OCI-LY1 (cell line): ENCODE data around the gene MAN1C1.

Source experiments
- H2AFZ ChIP-seq: fragments of 200-600 bp; sonication (generic), shearing (Covaris generic); 2 replicates; pipeline ENCODE4 v1.6.0; 2014; ENCODE audit warnings: antibody characterized with exemption, mild to moderate bottlenecking, low read length
- H3F3A ChIP-seq: fragments of 200-600 bp; sonication (generic), shearing (Covaris generic); 2 replicates; pipeline ENCODE4 v1.6.0; 2014; ENCODE audit warnings: mild to moderate bottlenecking, antibody characterized with exemption, low read length, moderate library complexity; ENCODE audit not compliant: insufficient read depth
- H3K27ac ChIP-seq: fragments of 200-600 bp; sonication (generic); 2 replicates; pipeline ENCODE4 v1.5.1; 2014; ENCODE audit warnings: low read length, mixed run types, mild to moderate bottlenecking, low read depth; ENCODE audit not compliant: poor library complexity, severe bottlenecking
- H3K27me3 ChIP-seq: fragments of 200-600 bp; sonication (generic); 2 replicates; pipeline ENCODE4 v1.6.0; 2014; ENCODE audit warnings: antibody characterized with exemption, mild to moderate bottlenecking, low read length, moderate library complexity; ENCODE audit not compliant: insufficient read depth
- H3K36me3 ChIP-seq: fragments of 200-600 bp; sonication (generic); 2 replicates; pipeline ENCODE4 v1.6.1; 2014; ENCODE audit warnings: mild to moderate bottlenecking, antibody characterized with exemption, low read length, moderate library complexity, mixed read lengths; ENCODE audit not compliant: insufficient read depth
- H3K4me1 ChIP-seq: fragments of 200-600 bp; sonication (generic); 2 replicates; pipeline ENCODE4 v1.5.1; 2014; ENCODE audit warnings: mild to moderate bottlenecking, low read length, moderate library complexity; ENCODE audit not compliant: insufficient read depth, severe bottlenecking
- H3K4me2 ChIP-seq: fragments of 200-600 bp; sonication (generic), shearing (Covaris generic); 2 replicates; pipeline ENCODE4 v1.6.1; 2014; ENCODE audit warnings: low read length
- H3K4me3 ChIP-seq: fragments of 200-600 bp; sonication (generic); 2 replicates; pipeline ENCODE4 v1.5.1; 2014; ENCODE audit warnings: low read length, low read depth, mild to moderate bottlenecking, mixed read lengths; ENCODE audit not compliant: poor library complexity, severe bottlenecking
- H3K79me2 ChIP-seq: fragments of 200-600 bp; shearing (Covaris generic); 2 replicates; pipeline ENCODE4 v1.6.1; 2016; ENCODE audit warnings: mixed run types, low read length, mixed read lengths; ENCODE audit not compliant: insufficient read depth
- H3K9ac ChIP-seq: fragments of 200-600 bp; sonication (generic), shearing (Covaris generic); 2 replicates; pipeline ENCODE4 v1.6.1; 2014; ENCODE audit warnings: mild to moderate bottlenecking, low read length, mixed read lengths
- H3K9me2 ChIP-seq: fragments of 200-600 bp; sonication (generic), shearing (Covaris generic); 2 replicates; pipeline ENCODE4 v1.6.1; 2014; ENCODE audit warnings: low read depth, mild to moderate bottlenecking, low read length, mixed read lengths
- H3K9me3 ChIP-seq: fragments of 200-600 bp; shearing (Covaris generic); 2 replicates; pipeline ENCODE4 v1.6.1; 2014; ENCODE audit warnings: low read length, mixed read lengths
- H4K20me1 ChIP-seq: fragments of 200-600 bp; sonication (generic), shearing (Covaris generic); 2 replicates; pipeline ENCODE4 v1.6.0; 2016; ENCODE audit warnings: mild to moderate bottlenecking, low read length; ENCODE audit not compliant: insufficient read depth
- CTCF ChIP-seq: fragments of 200-600 bp; sonication (generic), shearing (Covaris generic); IDR thresholded peaks from 2 replicates; pipeline ENCODE4 v1.5.1; 2017; ENCODE audit warnings: mild to moderate bottlenecking, antibody characterized with exemption, low read length, moderate library complexity, mixed read lengths
- EZH2 ChIP-seq: fragments of 200-600 bp; sonication (generic), shearing (Covaris generic); IDR thresholded peaks from 2 replicates; pipeline ENCODE4 v1.8.0; 2017; ENCODE audit warnings: borderline replicate concordance, mixed run types, mild to moderate bottlenecking, antibody characterized with exemption, low read length, moderate library complexity, mixed read lengths

Gene MAN1C1

GRCh38 chr1:25739341-25739740, 122.8 kb downstream of the MAN1C1 start:
- Histone ChIP-seq H3K9me2 (no peaks in the 10 kb centered on the region), H2AFZ (no peak overlapping the region), H3K79me2 (no peaks in the 10 kb centered on the region), H3K27ac (no peak overlapping the region), H3K4me2 (no peak overlapping the region), H3K4me1 (no peaks in the 10 kb centered on the region), H3F3A (no peaks in the 10 kb centered on the region), H3K36me3 (no peaks in the 10 kb centered on the region), H3K9ac (no peak overlapping the region), H3K4me3 (no peak overlapping the region), H3K27me3 (0 out of 2 replicates have a peak, but pooled peaks cover 4% of the 10 kb centered on the region), H4K20me1 (no peaks in the 10 kb centered on the region), H3K9me3 (no peaks in the 10 kb centered on the region)
- TF ChIP-seq EZH2, result no peak
- no peak for TF ChIP-seq CTCF

DNA sequence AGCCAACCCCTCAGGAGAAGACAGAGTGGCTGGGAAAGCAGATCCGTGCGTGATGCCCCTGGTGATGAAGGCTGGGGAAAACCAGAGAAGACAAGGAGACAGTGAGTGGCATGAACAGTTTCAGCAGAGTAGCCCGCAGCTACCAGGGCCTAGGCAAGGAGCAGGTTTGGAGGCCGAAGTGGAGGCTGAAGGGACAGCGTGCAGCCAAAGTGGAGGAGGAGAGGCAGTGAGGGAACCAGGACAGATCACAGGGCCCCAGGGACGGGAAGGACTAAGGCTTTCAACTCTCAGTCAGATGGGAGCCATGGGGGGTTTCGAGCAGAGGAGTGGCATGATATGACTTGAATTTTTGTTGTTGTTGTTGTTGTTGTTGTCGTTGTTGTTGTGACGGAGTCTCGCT, 123.5 kb downstream of the MAN1C1 start:
- Histone ChIP-seq H3K4me1 (no peaks in the 10 kb centered on the region), H3K9me2 (no peaks in the 10 kb centered on the region), H3K27ac (no peak overlapping the region), H3K27me3 (0 out of 2 replicates have a peak, but pooled peaks cover 4% of the 10 kb centered on the region), H3K4me3 (no peak overlapping the region), H3K9ac (no peak overlapping the region), H3K79me2 (no peaks in the 10 kb centered on the region), H3K9me3 (no peaks in the 10 kb centered on the region), H3K4me2 (no peak overlapping the region), H4K20me1 (no peaks in the 10 kb centered on the region), H2AFZ (no peak overlapping the region), H3K36me3 (no peaks in the 10 kb centered on the region), H3F3A (no peaks in the 10 kb centered on the region)
- no peak for TF ChIP-seq CTCF
- TF ChIP-seq EZH2, result no peak

GRCh38 chr1:25742316-25742715, 125.7 kb downstream of the MAN1C1 start:
- Histone ChIP-seq H3K4me1 (no peaks in the 10 kb centered on the region), H3K36me3 (no peaks in the 10 kb centered on the region), H3K9me2 (no peaks in the 10 kb centered on the region), H3K9me3 (no peaks in the 10 kb centered on the region), H2AFZ (no peak overlapping the region), H4K20me1 (no peaks in the 10 kb centered on the region), H3K27me3 (0 out of 2 replicates have a peak, but pooled peaks cover 3% of the 10 kb centered on the region), H3K9ac (no peak overlapping the region), H3K79me2 (no peaks in the 10 kb centered on the region), H3K4me2 (no peak overlapping the region), H3K27ac (no peak overlapping the region), H3F3A (no peaks in the 10 kb centered on the region), H3K4me3 (no peak overlapping the region)
- no peak for TF ChIP-seq CTCF
- no peak for TF ChIP-seq EZH2
